ENCODE results near the gene PTPRR.

PTPRR gene

DNA sequence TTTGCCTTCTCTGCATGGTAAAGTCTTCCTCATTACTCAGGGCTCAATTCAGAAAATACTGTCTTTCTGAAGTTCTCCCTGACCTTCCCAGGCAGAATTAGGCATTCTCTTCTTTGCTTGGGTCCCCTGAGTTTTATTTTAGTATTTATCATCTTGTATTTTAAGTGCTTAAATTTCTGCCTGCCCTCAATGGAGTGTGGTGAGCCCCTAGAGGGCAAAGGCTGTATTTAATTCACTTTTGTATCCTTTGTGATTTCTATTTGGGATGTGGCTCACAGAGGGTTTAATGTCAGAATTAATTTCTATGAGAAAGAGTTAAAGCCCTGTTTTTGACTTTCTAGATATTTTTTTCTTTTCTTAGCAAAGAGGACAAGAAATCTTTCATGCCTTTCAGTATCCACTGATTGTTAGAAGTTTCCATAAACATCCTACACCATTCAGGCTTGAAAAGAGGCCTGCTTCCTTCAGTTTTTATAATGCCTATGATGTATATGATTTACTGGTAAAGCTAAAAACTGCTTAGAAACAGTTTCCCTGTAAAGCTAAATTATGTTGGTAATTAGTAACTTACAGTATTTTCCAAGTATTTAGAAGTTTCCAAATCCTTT lies 227.8 kb downstream of the PTPRR start:
- DNase-seq (ENCODE audit: low spot score): peak; percentile 32

DNA sequence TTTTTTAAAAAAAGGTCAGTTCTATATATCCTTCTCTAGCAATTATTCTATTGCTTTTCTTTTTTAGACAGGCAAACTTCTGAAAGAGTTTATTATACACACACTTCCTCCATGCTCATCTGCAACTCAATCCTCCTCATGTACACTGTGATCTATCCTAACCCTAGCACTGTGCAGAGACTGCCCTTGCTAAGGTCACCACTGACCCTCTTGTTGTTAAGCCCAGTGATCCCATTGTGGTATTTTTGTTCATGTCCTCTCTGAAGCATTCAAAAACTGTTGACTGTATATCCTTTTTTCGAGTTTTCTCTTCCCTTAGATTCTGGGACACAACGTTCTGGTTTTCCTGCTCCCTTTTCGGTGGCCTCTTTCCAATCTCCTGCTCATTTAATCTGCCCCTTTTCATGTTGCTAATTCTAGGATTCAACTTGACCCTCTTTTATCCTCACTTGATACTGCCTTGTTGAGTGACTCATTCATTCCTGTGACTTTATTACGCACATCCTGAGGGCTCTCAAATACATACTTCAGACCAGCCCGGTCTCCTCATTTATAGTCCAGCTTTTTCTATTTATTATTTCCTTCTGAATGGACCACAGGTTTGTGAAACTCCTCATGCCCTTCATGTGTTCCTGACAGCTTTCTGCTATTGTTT lies 229.4 kb downstream of the PTPRR start:
- DNase-seq (ENCODE audit: low spot score): peak; percentile 4

DNA sequence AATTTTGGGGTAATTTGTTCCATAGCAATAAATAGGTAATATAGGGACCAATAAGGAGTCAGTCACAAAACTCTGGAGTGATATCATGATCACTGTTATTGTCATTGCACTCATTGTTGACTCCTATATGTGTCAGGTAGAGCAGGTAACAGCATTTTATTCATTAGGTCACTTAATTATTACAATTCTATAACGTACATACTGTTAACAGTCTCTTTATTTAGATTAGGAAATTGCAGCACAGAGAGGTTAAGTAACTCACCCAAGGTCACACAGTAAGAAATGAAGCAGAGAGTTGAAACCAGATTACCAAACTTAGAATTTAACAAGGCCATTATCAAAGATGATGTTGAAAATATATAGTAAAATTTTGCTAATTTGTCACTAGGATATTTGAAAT lies 233.6 kb downstream of the PTPRR start:
- no peak for DNase-seq (ENCODE audit: low spot score)

DNA sequence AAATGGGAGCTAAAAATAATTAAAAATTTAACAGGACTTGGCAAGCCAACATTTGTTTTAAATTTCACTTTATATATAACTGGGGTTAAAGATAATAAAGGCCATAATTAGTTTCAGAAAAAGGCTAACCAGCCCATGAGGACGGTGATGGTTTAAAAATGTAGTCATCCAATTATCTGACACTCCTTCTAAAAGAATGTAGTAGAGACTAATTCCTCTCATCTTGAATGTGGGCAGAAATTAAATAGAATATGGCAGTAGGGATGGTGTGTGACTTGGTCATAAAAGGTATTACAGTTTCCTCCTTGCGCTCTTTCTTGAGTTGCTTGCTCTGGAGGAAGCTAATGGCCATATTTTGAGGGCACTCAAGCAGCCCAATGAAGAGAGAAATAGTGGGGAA lies 234.2 kb downstream of the PTPRR start:
- no peak for DNase-seq (ENCODE audit: low spot score)

DNA sequence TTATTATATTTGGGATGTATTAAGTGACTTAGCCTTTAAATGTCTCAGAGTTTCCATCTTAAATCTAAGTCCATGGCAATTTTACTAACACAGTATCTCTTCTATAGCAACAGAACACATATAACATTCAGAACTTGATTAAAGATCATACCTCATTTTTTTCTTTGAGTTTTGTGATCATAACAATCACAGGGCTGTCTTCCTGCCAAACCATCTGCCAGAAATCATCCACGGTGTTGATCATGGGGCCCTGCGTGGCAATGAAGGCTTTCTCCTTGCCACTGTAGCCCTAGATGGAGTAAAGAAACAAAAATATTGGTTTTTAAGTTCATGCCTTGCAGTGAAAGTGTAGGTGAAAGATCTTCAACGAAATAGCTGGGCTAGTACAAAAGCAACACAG lies 236.6 kb downstream of the PTPRR start:
- DNase-seq (ENCODE audit: low spot score): no peak

DNA sequence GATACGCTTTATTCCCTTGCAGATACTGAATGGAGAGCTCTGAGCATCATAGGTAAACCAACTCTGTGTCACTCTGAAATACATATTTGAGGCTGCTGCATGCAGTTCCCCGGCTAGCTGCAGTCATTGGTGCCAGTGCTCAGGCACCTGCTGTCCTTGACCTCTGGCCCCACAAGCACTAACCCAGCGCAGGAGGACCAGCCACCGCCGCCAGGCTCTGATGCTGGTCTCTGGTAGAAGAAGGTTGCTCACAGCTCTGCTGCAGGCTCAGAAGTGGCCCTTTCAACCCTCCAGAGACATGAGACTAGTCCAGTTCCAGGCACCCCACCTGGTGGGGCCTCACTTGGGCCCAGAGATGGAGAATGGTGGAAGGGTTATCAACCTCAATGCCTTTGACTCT lies 248.8 kb downstream of the PTPRR start:
- no peak for DNase-seq (ENCODE audit: low spot score)

DNA sequence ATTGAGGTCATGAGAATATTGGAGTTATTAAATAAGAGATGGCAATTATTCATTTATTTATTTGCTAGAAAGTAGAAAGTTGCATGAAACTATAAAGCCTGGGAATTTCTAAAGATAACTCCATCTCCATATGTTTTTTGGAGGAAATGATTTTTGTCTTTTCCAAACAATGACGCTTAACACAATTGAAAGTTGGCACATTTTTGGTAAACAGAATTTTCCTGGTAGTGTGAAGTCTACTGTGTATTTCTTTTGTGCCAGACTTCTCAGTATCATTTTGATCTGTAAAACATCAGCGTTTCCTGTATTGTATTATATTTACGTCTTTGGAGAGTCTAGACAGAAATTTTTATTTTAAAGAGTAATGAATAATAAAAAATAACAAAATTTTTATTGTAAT lies 249.6 kb downstream of the PTPRR start:
- DNase-seq (ENCODE audit: low spot score): no peak

DNA sequence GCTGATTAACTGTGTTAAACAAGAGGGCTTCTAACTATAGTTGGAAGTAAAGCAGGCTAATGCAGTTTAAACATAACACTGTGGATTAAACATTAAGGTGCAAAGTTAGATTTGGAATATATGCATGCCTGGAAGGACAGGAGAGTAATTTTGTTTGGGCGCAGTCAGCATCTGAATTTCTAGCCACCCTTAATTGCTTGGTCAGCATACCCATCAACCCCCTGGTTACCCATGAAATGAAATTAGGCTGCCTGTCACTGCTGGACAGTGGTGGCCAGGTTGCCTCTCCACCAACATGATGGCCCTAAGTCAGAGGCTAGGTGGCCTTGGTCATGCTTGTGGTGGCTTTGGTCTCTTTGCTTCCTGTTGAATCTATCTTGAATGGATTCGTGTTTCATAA lies 253.3 kb downstream of the PTPRR start:
- no peak for DNase-seq (ENCODE audit: low spot score)

DNA sequence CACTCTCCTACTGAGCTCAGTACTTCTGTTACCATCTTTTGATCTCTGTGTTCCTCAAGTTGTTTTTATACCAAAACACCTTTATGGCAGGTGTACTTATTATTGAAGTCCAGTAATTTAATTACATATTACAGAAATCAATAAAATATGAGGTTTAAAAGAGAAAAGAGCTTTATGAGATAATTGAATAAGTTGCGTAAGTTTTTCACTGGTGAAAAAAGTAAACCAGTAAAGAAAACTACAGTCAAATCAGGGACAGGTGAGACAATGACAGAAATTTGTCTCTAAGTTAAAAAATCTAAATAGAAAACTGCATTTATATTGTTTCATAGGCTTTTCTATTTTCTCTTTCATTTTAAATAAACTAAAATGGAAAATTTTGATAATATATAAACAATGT lies 254.2 kb downstream of the PTPRR start:
- no peak for DNase-seq (ENCODE audit: low spot score)

DNA sequence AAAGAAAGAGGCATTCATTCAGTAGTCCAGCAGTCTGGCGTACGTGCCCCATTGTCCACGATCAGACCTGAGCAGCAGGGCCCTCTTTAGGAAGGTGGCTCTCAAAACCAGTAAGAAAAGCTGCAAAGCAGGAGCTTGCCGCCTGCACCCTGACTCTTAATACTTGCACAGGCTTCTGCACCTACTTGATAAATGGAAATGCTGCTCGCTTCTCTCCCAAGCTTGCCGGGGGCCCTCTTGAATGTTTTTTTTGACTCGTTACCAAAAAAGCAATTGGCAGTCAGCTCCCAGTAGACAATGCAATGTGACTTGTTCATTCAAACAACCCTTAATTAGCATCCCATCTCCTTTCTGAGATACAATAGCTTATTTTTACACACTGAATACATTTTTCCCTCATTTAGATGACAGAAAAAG lies 256.1 kb downstream of the PTPRR start:
- DNase-seq (ENCODE audit: low spot score): no peak

DNA sequence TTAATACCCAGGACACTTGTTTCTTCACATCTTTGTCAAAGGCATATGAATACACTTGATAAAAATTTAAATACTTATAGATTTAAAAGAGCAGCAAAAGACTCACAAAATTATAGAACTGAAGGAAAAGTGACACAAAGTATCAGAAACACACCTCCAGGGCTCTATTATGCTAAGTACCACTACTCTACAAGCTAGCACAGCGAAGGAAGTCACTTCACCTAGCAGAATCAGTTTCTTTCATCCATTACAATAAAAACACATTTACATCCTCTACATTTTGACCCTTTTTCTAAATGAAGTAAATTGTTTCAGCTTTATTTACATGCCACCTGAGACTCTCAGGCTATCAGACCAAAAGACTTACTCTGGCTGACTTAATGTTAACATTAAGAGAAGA lies 256.7 kb downstream of the PTPRR start:
- DNase-seq (ENCODE audit: low spot score): no peak

DNA sequence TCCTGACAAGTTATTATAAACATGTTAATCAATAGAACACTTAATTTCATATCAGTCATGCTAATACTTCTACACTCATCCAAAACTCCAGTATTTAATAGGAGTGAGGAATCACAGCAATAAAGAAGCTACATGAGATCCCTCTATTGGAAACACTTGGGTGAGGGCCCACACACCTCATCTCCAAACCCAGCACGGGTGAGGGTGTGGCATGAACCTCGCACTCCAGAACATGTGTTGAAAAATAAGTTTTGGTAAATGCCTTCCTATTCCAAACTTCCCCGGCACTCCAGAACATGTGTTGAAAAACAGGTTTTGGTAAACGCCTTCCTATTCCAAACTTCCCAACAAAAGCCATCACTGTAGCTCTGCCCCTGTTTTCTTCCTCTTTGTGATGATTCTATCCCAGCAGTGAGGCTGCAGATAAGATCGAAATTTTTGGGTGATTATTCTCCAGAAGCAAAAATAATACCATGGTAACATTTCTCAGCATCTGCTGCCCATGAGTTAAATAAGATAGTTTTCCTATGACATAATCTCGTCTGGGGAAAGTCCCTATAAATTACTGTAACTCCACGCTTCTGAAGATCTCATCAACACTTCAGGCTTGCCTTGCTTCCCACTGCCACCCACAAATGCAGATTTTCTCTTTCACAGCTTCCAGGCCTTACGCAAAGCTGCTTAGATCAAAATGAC lies 258.9 kb downstream of the PTPRR start:
- peak; percentile 42 for DNase-seq (ENCODE audit: low spot score)

DNA sequence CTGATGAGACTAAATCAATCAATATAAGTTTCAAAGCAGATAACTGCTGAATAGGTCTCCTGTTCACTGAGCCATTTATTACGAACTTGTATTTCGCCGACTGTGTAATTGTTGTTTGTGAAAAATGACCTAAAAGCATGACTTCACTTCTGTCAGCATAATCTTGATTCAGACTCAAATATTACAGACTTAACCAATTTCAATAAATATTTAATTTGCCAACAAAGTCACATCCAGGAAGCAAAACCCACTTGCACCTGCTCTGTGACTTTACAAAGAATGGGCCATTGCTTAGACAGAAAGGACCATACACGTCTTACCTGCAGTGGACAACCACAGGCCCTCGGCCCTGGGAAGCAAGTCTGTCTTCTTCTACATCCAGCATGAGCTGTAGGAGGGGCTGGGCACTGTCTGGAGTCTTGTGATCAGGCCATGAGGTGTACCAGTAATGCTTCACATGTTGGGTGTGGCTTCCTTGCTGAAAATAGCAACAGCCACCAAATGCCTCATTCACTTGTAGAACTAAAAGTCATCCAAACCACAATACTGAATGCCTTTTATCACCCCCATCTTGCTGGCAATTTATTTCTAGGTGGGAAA lies 259.8 kb downstream of the PTPRR start:
- DNase-seq (ENCODE audit: low spot score): peak; percentile 35

DNA sequence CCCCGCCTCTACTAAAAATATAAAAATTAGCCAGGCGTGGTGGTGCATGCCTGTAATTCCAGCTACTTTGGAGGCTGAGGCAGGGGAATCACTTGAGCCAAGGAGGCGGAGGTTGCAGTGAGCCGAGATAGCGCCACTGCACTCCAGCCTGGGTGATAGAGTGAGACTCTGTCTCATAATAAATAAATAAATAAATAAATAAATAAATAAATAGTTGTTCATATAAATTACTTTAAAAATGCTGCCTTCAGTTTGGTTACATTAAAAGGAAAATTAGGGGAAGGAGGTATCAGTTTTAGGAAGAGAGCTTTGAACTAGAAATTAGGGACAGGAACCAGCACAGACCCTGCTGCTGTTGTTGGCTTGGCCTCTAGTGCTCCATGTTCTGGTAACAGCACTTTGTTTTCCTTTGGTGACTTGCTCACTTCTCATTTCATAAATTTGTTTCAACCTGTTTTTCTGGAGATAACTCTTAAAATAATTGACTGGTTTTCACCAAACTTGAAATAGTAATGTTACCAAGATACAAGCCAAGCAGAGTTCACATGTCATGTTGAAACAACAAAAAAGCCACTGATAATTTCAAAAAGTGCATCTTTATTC lies 260.4 kb downstream of the PTPRR start:
- DNase-seq (ENCODE audit: low spot score): no peak

DNA sequence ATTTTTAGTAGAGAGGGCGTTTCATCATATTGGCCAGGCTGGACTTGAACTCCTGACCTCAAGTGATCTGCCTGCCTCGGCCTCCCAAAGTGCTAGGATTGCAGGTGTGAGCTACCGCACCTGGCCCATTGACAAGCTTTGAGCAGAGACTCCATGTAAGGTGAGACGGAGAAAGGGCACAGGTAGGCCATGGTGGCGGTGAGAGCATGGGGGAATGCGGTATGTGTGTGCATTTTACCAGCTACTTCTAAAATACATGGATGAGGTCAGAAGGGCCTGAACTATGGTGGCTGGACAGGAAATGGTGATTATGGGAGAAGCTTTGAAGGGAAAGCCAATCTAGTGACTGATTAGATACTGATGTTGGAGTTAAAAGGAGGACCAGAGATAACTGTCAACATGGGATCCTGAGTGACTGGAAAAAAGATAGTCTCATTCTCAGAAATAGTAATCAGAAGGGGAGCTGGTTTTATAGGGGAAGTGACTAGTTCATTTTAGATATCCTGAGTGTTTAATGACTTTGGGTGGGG lies 261.4 kb downstream of the PTPRR start:
- DNase-seq (ENCODE audit: low spot score): no peak

DNA sequence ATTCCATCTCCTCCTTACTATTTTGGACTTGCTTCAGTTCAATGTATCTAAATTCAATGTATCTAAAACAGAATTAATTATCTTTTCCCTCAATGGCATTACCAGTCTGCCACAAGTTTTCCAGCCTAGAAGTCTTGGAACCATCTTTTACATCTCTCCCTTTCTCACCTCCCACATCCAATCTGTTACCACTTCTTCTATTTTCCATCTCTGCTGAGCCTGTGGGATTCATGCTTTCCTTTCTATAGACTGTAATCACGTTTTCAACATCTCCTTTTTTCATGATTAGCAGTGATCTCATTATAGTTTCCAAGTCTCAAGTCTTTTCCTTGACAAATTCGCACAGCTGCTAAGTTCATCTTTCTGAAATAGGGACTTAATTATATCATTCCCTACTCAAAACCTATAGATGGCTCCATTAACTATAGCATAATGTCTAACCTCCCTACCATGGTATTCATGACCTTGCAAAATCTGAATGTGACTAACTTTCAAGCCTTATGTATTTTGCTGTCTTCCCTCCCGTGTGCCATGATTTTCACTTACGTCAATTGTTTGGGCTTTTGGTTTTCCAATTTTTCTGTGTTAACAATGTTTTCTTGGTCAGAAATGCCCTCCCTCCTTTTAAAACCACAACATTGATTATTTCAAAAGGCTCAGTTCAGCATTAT lies 262.8 kb downstream of the PTPRR start:
- no peak for DNase-seq (ENCODE audit: low spot score)

DNA sequence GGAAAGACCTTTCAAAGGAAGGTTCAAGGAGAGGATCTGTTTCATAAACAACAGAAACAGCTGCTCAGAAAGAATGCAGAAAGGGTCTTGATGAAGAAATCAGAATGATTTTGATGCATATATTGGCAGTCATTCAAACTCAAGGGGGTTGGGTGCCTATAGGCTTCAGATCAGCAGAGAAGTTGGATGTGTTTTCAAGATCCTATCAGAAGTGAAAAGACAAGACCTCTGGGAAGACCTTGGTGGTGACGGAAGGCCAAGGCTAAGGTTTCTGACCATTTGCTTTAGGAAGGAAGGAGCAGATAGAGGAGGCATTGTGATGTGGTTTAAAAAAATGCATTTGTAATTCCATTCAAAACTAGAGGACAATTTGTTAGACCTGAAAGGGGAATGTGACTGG lies 268.1 kb downstream of the PTPRR start:
- no peak for DNase-seq (ENCODE audit: low spot score)

DNA sequence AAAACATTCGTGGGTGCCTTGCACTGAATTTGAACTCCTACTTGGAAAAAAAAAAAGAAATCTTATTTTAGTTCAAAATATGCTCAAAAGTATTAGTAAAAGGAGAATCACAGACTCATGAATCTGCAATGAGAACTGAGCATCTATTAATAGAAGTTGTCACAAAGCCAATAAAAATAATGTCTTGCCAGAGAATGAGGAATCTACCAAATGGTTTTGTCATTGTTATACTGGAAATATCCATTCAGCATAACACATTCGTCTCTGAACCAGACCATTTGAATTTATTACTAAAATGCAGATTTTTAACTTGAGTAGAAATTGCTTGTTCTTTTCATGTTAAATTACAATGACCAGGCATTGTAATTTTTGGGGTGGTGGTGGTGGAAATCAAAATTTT lies 271.7 kb downstream of the PTPRR start:
- peak; percentile 38 for DNase-seq (ENCODE audit: low spot score)

DNA sequence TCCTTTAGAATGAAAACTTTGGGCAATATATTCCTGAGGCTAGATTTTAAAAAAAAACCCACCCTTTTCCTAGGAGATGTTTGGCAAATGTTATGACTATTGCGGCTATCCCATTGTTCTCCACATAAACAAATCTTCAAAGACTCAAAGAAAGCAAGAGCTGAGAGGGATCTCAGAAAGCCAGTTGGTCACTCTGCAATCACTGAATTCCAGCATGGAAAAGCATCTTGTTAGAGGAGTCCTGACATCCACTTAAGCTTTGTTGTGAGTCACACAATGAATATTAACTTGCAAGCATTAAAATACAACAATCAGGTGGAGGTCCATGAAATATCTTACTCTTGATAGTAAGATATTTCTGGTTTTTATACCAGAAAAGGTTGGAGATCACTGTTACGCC lies 272.3 kb downstream of the PTPRR start:
- no peak for DNase-seq (ENCODE audit: low spot score)

DNA sequence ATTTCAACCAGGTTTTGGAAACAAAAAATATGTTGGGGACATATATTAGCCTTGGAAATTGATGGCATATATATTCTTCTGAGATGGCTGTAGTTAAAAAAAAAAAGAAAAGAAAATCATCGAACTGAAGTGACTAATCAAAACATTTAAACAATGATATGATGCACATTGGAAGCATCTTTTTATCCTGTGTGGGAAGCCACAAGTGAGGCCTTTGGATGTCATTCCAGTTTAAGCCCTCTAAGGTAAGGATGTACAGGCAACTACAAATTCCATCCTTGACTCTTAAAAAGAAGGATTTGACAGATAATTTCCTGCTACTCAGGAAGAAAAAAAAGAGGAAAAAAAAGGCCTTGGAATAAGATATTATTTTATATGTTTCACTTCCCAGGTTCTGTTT lies 273.7 kb downstream of the PTPRR start:
- DNase-seq (ENCODE audit: low spot score): no peak

DNA sequence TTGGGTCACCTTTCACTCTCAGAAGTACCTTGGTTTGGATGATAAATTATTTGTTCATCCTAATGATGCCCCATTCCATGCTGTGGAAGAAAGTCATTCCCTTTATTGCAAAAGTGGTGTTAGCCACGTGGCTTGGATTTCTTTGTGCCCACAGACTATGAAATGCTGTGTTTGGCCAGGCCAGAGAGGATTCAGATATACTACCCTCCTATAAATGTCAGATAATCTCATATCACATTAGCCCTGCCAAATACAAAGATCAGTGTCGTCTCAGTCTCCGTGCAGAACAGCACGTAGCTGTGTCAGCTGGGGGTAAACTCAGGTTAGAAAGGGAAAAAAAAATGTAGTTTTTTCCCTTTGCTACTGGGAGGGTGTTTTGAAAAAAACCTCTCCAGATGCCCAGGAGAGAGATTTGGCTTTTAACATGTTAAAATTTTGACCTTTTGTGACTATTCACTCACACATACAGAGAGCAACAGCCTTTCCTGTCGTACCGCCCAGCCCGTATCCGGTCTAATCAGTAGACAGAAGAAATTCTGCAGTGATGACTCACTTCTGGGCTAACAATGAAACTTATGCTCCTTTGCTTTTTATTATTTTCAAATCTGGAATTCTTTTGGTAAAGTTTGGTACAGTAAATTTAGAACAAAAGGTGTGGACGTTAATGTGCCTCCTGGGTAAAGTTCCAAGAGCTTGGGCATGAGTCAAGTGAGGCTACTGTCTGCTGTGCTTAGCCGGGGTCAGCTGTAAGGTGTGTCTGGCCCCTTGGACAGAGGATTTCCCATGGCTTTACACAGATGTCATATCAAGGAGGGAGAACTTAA lies 274.8 kb downstream of the PTPRR start:
- peak; percentile 27 for DNase-seq (ENCODE audit: low spot score)
